HG02981 (cell line): Measurements from ENCODE around the gene DNAJA4.
"Not testable (repeated sequence)": the region's sequence is repeated elsewhere in the genome, so short reads cannot be mapped to it uniquely, and the experiment has no call there.

Experiments used
- ATAC-seq: cut with Tn5 transposase; IDR thresholded peaks from one replicate; pipeline ENCODE4 v1.9.1; 2021; ENCODE audit warnings: mild to moderate bottlenecking, moderate library complexity; ENCODE audit not compliant: unreplicated experiment

Gene DNAJA4

DNA sequence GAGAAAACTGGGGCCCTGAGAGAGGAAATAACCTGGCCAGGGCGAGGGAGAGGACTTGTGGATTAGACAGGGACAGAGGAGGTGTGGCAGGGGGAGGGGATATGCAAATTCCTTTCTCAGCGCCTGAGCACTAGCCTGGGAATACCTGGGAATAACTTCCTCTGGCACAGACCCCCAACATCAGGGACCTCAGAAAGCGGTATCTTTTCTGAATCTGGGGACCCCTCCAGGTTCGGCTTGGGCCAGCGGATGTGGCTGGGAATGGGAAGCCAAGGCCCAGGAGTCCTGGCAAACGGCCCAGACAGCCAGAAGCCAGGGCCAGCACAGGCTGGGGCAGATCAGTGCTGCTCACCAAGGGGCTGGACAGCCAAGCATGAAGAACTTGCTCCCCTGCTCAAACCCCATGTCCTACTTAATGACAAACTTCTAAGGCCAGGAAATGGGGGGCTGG is 20.8 kb upstream of the DNAJA4 start:
- ATAC-seq, result no peak

DNA sequence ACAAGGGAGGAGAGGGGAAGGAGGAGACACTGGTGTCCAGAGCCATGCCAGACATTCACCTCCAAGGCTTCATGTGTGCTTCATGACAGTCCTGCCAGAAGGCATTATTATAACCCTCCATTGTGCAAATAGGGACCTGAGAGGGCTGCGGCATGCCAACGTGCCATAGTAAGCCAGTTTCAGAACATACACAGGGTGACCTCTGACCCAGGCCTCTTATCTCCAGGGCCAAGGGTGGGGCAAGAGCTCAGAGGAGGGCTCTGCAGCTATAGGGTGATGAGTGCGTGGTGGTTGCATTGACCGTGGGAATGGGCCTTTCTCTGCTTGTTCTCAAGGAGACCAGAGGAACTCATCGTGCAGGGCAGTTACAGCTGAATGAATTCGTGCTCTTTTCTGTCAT is 20.3 kb upstream of the DNAJA4 start:
- no peak for ATAC-seq

DNA sequence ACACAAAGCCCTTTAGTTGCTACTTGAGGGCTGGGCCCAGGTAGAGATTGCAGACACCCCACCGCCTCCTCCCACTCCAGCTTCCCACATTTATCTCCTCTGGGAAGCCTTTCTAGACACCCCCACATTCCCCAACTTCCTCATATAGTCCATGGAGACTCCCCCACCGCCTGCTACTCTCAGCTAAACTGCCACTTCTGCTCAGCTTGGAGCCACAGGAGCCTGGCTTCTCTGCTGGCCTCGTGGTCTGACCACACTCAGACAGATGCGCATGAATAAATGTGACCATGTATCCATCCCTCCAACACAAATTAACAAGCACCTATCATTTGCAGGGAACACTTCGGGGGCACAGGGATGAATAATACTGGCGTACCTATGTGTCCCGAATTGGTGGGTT is 19.5 kb upstream of the DNAJA4 start:
- no peak for ATAC-seq

DNA sequence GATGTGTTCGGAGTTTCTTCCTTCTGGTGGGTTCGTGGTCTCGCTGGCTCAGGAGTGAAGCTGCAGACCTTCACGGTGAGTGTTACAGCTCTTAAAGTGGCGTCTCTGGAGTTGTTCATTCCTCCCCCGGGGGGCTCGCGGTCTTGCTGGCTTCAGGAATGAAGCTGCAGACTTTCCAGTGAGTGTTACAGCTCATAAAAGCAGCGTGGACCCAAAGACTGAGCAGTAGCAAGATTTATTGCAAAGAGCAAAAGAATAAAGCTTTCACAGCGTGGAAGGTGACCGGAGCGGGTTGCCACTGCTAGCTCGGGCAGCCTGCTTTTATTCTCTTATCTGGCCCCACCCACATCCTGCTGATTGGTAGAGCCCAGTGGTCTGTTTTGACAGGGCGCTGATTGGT is 19.0 kb upstream of the DNAJA4 start:
- not testable (repeated sequence) for ATAC-seq

DNA sequence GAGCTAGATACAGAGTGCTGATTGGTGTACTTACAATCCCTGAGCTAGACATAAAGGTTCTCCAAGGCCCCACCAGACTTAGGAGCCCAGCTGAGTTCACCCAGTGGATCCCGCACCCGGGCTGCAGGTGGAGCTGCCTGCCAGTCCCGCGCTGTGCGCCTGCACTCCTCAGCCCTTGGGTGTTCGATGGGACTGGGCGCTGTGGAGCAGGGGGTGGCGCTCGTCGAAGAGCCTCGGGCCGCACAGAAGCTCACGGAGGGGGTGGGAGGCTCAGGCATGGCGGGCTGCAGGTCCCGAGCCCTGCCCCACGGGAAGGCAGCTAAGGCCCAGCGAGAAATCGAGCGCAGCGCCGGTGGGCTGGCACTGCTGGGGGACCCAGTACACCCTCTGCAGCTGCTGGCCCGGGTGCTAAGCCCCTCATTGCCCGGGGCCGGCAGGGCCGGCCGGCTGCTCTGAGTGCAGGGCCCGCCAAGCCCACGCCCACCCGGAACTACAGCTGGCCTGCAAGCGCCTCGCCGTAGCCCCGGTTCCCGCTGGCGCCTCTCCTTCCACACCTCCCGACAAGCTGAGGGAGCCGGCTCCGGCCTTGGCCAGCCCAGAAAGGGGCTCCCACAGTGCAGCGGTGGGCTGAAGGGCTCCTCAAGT is 18.3 kb upstream of the DNAJA4 start:
- not testable (repeated sequence) for ATAC-seq

DNA sequence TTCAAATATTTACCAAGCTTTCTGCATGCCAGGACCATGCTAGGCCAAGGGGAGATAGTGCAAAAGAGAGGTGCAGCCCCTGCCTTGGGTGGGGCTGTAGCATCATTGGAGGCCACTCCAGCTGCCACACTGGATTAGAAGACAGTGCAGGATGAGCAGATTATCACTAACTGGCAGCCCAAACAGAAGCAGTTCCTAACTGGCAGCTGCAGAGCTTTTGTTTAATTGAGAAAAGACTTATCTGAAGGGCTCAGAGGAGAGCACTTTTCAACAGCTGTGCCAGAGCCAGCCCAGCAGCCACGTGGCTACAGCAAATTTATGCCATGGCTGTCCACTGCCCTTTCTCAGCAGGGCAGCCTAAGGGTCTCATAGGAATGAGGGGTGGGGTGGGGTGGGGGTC is 16.5 kb upstream of the DNAJA4 start:
- no peak for ATAC-seq

DNA sequence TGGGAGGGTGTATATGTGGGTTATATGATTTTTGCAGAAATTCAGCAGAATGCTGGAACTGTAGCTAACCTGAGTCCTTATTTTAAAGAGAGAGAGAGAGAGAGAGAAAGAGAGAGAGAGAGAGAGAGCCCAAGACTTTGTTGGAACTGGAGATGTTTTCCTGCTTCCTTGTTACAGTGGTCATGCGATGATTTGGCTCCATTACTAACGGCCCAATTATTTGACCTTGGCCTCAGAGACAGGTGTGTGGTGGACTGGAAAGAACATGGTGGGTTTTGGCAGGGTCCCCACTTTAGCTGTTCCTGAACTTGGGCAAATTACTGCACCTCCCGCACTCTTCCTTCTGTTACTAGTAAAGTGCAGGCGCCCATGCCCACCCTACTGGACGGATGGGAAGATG is 15.2 kb upstream of the DNAJA4 start:
- no peak for ATAC-seq

DNA sequence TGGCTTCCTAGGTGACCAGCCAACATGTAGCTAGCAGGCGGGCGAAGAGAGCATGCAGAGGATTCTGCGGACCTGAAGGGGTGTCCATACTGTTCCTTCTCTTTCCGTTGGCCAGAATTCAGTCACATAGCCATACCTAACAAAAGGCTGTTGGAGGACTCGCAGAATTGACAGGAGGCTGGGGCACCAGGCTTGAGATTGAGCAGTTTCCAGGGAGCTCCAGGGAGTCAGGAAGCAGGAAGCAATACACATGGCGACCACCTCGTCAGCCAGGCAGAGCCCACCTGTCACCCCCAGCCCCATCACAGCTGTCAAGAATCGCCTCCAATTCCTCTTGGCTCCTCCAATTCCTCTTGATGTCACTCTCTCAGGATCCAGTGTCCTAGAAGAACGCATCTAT is 13.2 kb upstream of the DNAJA4 start:
- ATAC-seq, result no peak

DNA sequence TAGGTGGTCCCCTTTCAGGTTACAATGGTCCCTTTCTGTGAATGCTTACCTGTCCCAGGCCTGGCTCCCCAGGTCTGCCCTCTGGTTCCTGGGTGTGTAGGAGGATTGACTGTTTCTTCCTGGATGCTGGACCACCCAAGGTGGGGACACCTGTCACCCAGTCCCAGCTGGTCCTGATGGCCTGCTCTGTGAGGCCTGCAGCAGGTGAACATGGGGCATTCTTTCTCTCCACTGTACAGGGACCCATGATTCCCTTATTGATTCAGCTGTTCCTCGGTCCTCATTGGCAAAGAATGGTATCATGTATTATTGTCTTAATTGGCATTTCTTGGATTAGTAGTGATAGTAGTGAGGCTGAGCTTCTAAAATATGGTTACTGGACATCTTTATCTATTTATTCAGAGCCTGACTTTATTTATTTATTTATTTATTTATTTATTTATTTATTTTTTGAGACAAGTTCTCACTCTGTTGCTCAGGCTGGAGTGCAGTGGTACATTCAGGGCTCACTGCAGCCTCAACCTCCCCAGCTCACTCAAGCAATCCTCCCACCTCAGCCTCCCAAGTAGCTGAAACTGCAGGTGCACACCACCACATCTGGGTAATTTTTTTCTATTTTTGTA is 8.8 kb upstream of the DNAJA4 start:
- no peak for ATAC-seq

DNA sequence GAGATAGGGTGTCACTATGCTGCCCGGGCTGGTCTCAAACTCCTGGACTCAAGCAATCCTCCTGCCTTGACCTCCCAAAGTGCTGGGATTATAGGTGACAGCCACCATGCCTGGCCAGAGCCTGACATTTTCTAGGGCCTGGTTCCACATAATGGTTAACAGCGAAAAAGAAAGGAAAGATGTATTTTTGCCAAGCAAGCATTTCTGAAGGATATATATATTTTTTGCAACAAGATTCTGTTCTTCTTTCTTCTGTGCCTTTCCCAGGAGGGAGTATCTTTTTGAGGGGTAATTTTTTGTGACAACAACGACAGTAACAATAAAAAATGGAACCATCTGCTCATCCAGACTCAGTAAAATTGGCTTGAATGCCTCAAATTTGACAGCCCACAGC is 8.3 kb upstream of the DNAJA4 start:
- no peak for ATAC-seq

DNA sequence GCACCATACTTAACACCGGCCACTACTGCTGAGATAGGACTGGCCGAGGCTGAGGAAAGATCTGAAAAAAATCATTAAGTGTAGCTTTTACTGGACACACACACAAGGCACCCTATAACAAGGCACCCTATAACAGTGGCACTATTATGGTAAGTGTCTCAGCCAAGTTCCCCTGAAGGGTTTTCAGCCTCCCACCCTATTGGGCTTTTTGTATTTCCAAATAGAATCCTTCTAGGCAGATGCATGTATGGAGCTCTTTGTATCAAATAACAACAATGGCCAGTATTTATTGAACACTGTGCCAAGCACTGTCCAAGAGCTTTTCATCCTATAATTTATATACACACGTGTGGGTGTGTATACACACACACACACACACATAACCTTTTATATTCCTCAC is 6.7 kb upstream of the DNAJA4 start:
- no peak for ATAC-seq

DNA sequence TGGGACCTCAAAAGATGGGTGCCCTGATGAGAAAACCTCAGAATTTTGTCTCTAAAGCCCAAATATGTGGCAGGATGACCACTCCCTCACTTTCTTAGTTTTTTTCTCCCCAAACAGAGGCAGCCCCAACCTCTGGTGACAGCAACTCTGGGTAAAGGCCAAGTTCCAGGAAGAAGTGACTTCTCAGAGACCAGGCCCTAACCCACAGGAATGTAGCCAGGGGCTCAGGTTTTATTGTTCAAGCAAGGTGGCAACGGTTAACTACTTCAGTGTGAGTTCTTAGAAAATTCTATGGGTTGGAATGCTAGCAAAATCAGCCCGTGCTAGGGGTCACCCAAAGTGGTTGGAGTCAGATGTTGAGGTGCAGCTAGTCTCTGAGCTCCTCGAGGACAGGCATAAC is 5.1 kb upstream of the DNAJA4 start:
- ATAC-seq, result no peak

DNA sequence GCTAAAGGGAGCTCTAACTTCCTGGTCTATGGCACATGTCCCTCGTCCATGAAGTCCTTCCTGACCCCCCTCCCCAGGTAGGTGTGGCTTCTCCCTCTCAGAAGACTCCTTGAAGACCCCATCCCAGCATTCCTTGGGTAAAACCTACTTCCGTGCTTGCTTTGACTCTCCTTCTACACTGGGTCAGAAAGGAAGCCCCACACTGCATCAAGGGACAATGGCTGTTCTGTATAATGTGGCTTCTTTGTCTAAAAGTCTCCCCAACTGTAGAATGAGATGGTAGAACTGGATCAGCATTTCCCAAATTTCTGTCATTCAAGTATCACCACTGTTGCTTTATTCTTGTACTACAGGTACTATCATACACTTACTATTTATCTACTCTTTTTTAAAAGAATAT is 3.9 kb upstream of the DNAJA4 start:
- no peak for ATAC-seq

DNA sequence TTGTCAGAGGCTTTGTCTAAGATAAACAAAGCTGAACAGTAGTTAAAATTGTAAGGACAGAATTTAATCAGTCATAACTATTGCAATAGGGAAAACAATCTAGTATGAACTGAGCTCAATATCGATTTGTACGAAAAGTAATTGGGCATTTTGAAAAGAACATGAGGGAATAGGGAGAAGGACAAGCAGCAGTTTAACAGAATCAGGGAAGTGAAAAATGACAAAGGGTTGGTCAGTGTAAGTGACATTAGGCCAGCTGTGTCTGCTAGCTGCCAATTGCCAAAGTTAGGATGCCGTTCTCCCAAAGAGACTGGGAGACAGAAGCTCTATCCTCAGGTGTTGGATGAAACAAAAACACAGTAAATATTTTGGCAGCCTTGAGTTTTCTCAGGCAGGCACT is 3.3 kb upstream of the DNAJA4 start:
- no peak for ATAC-seq

DNA sequence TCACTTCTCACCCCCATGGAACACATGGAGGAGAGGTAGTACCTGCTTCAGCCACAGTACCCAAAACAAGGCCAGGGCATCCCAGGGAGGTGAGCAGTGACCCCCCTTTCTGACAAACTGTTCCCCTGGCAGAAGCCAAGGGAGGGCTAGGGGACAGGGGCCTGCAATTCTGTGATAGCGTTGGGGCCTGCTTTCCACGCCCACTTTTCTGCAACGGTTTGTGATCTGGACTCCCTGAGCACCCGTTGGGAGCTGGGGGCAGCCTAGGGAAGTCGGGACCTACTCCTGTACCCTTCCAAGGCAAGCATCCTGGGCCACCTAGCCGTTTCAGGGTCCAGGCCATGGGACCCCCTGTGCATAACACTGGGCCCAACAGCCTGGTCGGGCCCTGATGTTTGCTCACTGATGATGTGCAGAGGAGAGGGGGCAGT is 996 bp upstream of the DNAJA4 start:
- ATAC-seq, result no peak

DNA sequence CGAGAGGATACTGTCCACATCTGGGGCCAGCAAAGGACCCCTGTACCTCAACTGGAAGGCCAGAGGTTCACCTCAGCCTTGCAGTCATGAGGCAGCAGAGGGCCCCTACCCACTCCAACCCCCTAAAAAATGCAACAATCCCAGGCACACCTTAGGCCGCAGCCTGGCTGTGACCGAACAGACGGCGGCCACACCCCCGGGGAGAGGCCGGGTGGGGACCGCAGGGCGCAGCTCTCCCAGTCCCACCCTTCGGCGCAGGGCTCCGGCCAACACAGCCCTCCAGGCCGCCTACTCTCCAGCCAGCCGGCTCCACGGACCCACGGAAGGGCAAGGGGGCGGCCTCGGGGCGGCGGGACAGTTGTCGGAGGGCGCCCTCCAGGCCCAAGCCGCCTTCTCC is 457 bp upstream of the DNAJA4 start:
- no peak for ATAC-seq

DNA sequence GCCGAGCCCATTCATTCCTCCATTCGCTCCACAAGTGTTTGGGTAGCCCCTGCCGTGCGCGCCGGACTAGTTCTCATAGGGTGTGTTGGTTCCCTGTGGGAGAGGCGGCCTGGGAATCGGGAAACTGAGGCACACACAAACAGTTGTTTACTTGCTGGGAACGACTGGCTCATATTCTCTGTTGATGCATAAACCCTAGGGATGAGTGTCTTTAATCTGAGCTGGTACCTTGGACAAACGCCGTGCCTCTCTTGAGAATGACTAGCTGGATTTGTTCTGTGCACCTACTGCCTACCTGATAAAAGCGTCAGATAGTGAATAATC is 737 bp downstream of the DNAJA4 start:
- ATAC-seq, result no peak

DNA sequence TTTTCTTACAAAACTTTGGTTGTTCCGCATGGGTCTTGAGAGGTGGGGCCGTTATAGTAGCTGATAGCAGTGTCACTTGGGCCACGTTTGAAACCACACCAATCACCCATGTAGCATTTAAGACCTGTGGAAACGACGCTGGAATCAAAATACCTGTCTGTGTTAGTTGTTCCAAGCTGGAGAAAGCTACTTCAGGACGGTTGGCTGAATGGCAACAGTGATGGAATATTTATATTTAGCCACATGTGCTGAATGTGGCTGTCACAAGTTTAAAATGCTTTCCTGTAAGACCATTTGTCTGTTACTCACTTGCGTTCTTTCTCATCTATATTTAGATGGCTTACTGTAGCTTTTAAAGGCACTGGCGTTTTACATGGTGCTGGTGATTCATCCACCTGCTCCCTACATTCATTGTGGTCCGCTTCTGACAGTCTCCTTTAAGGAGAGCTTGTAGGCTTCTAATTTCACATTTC is 1.4 kb downstream of the DNAJA4 start:
- no peak for ATAC-seq

DNA sequence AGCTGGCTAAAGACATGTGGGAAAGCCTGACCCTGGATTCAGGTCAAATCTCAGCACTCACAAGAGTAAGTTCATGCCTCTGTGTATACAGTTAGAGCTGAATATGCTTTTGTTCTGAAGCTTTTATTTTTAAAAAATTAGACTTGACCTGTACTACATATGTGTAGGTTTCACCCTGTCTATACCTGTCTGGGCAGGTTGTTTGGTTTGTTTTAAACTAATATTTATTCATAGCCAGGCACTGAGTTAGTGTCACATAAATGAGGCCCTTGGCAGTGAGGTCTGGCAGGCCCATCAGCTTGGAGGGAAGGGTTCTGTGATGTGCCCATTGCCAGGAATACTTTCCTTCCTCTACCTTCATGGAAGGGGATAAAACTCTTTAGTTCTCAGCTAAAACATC is 1.9 kb downstream of the DNAJA4 start:
- ATAC-seq, result no peak

DNA sequence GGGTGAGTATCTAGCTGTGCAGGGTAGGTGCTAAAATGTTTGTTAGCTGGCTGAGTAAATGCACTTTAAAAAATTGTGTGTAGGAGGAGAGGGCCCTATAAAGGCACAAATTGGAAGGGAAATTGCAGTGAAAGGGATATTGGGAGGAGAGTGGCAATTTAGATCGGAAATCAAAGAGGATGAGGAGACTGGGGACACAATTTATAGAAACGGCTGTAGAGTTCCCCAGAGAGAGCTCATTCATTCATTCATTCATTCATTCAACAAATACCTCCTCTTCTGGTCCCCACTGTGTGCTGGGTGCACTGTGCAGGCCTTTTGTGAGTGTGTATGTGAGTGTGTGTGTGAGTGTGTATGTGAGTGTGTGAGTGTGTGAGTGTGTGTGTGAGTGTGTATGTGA is 2.4 kb downstream of the DNAJA4 start:
- no peak for ATAC-seq

DNA sequence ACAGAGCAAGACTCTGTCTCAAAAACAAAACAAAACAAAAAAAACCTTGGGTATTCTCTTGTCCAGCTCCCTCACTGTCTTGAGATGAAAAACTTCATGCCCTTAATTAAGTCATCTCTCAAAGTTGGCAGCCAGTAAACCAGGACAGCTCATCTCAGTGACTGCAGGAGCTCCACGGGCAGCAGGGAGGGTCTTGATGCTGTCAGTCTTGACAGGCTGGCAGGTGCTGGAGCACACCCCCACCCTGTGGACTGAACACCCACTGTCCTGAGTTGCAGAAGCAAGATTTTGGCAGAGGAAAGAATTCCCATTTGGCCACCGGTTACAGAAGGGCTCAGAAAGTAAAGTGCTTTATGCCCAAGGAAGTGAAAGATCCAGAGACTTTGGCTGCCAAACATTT is 8.0 kb downstream of the DNAJA4 start:
- ATAC-seq, result no peak

DNA sequence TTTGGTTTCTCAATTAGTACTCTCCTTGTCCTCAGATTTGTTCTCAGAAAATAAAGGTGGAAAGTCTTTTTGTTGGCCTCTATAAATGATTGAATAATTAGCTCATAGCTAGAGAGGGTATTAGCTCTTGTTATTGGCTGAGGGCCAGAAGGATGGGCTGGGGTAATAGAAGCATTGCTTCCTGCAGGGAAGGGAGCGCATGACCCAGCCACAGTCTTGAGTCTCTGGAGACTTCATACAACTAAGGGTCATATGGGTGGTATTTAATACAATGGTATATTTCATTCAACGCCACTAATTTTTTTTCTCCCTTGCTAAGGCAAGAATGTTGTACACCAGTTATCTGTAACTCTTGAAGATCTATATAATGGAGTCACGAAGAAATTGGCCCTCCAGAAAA is 8.4 kb downstream of the DNAJA4 start:
- ATAC-seq, result no peak

DNA sequence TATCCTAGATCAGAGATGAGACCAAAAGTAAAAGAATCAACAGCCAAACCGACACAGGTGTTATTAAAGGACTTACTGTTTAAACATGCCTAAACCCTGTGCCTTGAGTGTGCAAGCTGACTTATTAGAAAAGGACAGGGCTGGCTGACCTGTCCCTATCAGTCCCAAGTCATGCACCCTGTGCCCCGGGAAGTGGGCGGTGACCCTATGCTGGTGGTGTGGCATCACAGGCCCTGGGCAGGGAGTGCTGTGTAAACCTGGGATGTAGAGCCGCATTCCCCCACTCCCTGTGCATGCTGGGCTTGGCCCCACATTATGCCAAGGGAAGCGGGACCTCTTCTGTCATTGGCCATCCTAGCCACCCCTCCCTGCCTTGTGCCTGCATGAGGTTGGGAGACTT is 10.6 kb downstream of the DNAJA4 start:
- ATAC-seq, result no peak
